ENCODE data around the gene PYGO2. TPM values are rescaled to one million over a fixed set of nuclear protein-coding genes. Genes with fewer than 3 reads are reported as not detected.

Gene PYGO2
- total and polyA plus RNA-seq, 2 of the 8 experiments (the other 6 are each of a cell fraction or from before 2014, with no cell fraction given): 31.0 to 31.6 TPM

DNA sequence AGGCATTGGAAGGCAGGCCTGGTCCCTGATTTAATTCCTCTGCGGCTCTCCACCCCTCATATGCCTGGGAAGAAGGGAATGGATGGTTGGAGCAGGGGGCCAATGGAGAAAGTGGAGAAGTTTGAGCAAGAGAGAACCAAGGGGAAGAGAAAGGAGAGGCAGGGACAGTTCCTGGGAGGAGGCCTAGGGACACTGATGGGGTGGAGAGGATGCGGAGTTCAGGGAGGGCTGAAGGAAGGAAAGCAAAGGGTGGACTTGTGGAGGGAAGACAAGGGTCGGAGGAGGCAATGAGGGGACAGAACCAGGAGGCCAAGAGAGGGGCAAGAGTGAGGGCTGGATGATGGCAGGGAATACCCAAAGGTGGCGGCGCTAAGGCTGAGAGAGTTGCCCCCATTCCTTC lies 48.2 kb upstream of the PYGO2 start (continued):
- TF ChIP-seq, protein P1, sequence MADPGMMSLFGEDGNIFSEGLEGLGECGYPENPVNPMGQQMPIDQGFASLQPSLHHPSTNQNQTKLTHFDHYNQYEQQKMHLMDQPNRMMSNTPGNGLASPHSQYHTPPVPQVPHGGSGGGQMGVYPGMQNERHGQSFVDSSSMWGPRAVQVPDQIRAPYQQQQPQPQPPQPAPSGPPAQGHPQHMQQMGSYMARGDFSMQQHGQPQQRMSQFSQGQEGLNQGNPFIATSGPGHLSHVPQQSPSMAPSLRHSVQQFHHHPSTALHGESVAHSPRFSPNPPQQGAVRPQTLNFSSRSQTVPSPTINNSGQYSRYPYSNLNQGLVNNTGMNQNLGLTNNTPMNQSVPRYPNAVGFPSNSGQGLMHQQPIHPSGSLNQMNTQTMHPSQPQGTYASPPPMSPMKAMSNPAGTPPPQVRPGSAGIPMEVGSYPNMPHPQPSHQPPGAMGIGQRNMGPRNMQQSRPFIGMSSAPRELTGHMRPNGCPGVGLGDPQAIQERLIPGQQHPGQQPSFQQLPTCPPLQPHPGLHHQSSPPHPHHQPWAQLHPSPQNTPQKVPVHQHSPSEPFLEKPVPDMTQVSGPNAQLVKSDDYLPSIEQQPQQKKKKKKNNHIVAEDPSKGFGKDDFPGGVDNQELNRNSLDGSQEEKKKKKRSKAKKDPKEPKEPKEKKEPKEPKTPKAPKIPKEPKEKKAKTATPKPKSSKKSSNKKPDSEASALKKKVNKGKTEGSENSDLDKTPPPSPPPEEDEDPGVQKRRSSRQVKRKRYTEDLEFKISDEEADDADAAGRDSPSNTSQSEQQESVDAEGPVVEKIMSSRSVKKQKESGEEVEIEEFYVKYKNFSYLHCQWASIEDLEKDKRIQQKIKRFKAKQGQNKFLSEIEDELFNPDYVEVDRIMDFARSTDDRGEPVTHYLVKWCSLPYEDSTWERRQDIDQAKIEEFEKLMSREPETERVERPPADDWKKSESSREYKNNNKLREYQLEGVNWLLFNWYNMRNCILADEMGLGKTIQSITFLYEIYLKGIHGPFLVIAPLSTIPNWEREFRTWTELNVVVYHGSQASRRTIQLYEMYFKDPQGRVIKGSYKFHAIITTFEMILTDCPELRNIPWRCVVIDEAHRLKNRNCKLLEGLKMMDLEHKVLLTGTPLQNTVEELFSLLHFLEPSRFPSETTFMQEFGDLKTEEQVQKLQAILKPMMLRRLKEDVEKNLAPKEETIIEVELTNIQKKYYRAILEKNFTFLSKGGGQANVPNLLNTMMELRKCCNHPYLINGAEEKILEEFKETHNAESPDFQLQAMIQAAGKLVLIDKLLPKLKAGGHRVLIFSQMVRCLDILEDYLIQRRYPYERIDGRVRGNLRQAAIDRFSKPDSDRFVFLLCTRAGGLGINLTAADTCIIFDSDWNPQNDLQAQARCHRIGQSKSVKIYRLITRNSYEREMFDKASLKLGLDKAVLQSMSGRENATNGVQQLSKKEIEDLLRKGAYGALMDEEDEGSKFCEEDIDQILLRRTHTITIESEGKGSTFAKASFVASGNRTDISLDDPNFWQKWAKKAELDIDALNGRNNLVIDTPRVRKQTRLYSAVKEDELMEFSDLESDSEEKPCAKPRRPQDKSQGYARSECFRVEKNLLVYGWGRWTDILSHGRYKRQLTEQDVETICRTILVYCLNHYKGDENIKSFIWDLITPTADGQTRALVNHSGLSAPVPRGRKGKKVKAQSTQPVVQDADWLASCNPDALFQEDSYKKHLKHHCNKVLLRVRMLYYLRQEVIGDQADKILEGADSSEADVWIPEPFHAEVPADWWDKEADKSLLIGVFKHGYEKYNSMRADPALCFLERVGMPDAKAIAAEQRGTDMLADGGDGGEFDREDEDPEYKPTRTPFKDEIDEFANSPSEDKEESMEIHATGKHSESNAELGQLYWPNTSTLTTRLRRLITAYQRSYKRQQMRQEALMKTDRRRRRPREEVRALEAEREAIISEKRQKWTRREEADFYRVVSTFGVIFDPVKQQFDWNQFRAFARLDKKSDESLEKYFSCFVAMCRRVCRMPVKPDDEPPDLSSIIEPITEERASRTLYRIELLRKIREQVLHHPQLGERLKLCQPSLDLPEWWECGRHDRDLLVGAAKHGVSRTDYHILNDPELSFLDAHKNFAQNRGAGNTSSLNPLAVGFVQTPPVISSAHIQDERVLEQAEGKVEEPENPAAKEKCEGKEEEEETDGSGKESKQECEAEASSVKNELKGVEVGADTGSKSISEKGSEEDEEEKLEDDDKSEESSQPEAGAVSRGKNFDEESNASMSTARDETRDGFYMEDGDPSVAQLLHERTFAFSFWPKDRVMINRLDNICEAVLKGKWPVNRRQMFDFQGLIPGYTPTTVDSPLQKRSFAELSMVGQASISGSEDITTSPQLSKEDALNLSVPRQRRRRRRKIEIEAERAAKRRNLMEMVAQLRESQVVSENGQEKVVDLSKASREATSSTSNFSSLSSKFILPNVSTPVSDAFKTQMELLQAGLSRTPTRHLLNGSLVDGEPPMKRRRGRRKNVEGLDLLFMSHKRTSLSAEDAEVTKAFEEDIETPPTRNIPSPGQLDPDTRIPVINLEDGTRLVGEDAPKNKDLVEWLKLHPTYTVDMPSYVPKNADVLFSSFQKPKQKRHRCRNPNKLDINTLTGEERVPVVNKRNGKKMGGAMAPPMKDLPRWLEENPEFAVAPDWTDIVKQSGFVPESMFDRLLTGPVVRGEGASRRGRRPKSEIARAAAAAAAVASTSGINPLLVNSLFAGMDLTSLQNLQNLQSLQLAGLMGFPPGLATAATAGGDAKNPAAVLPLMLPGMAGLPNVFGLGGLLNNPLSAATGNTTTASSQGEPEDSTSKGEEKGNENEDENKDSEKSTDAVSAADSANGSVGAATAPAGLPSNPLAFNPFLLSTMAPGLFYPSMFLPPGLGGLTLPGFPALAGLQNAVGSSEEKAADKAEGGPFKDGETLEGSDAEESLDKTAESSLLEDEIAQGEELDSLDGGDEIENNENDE (IDR thresholded peaks at IDR 0.05; ENCODE audit: insufficient replicate concordance, low read length): no peak
- no peak for TF ChIP-seq ASH2L (IDR thresholded peaks at IDR 0.05; ENCODE audit: low read length)
- TF ChIP-seq, protein P2, sequence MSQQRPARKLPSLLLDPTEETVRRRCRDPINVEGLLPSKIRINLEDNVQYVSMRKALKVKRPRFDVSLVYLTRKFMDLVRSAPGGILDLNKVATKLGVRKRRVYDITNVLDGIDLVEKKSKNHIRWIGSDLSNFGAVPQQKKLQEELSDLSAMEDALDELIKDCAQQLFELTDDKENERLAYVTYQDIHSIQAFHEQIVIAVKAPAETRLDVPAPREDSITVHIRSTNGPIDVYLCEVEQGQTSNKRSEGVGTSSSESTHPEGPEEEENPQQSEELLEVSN (IDR thresholded peaks at IDR 0.05): no peak
- no peak for TF ChIP-seq BACH1 (IDR thresholded peaks at IDR 0.05; ENCODE audit: low read length)
- TF ChIP-seq POLR2A (IDR thresholded peaks at IDR 0.05; ENCODE audit: control extremely low read depth in 1 of 2, low read depth in 2 of 2, low read length in 2 of 2): no peak
- TF ChIP-seq CHD1 (IDR thresholded peaks at IDR 0.05; ENCODE audit: low read depth, low read length): no peak
- TF ChIP-seq YY1 (IDR thresholded peaks at IDR 0.05; ENCODE audit: low read depth, low read length): no peak
- TF ChIP-seq CBX5 (IDR thresholded peaks at IDR 0.05; ENCODE audit: low read depth, low read length): no peak
- TF ChIP-seq BRCA1 (IDR thresholded peaks at IDR 0.05; ENCODE audit: low read depth, low read length): no peak

All from H1 (cell line).